ENCODE measurements around the gene SPIRE1. TPM values are rescaled to one million over a fixed set of nuclear protein-coding genes. Genes with fewer than 3 reads are reported as not detected.

SPIRE1 gene
- total and polyA plus RNA-seq, 12 donors = 8.4 to 65.3 (median 47.4) TPM

GRCh38 chr18:12429556-12429955, 228.4 kb downstream of the SPIRE1 start:
- intact Hi-C loops (cut with DNase I) = no loop called here

DNA sequence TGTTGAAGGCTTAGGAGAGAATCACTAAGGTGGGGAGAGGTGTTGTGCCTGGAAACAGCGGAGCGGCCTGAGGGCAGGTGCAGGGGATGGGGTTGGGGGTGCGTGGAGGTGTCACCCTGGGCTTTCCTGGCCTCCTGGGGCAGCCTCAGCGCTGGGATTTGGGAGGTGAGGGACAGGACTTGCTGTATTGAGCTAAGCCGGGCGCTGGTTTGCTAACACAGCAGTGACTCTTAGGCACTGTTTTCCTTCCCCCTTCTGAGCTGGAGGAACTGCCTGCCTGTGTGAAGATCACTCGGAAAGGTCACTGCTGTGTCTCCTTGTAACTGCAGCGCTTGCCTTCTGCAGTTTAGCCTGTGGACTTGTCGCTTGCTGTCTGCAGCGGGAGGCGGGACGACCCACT, 229.0 kb downstream of the SPIRE1 start:
- peaks cover 0 to 37% (median 3%) of the 10 kb centered on the region in 9 donors for H3K36me3 ChIP-seq
- no peak for DNase-seq
- WGBS, 2 donors = 87 to 96% methylated on average over 12 of the region's 12 CpGs
- H3K27me3 ChIP-seq = no peaks in the 10 kb centered on the region
- H3K27ac ChIP-seq = no peak overlapping the region
- no peak overlapping the region for H3K4me3 ChIP-seq
- no peaks in the 10 kb centered on the region for H3K4me1 ChIP-seq
- TF ChIP-seq, protein P1, sequence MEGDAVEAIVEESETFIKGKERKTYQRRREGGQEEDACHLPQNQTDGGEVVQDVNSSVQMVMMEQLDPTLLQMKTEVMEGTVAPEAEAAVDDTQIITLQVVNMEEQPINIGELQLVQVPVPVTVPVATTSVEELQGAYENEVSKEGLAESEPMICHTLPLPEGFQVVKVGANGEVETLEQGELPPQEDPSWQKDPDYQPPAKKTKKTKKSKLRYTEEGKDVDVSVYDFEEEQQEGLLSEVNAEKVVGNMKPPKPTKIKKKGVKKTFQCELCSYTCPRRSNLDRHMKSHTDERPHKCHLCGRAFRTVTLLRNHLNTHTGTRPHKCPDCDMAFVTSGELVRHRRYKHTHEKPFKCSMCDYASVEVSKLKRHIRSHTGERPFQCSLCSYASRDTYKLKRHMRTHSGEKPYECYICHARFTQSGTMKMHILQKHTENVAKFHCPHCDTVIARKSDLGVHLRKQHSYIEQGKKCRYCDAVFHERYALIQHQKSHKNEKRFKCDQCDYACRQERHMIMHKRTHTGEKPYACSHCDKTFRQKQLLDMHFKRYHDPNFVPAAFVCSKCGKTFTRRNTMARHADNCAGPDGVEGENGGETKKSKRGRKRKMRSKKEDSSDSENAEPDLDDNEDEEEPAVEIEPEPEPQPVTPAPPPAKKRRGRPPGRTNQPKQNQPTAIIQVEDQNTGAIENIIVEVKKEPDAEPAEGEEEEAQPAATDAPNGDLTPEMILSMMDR (IDR thresholded peaks at IDR 0.05) = no peak
- H3K9me3 ChIP-seq = peaks cover 0 to 10% (median 0%) of the 10 kb centered on the region in 11 donors
- intact Hi-C loops (cut with DNase I) = no loop called here
- no peak for ATAC-seq

More at GRCh38 chr18:12429556-12429955, 228.4 kb downstream of the SPIRE1 start:
- DNase-seq = no peak
- TF ChIP-seq, protein P1 (IDR thresholded peaks at IDR 0.05) = no peak
- H3K36me3 ChIP-seq = peaks cover 0 to 37% (median 3%) of the 10 kb centered on the region in 9 donors
- no peak for ATAC-seq
- H3K9me3 ChIP-seq = peaks cover 0 to 10% (median 0%) of the 10 kb centered on the region in 11 donors
- WGBS, 2 donors = 94 to 96% methylated on average over 16 of the region's 16 CpGs
- no peaks in the 10 kb centered on the region for H3K27me3 ChIP-seq
- H3K4me1 ChIP-seq = no peaks in the 10 kb centered on the region
- no peak overlapping the region for H3K27ac ChIP-seq
- H3K4me3 ChIP-seq = no peak overlapping the region

- TF ChIP-seq, protein P1 (IDR thresholded peaks at IDR 0.05) = no peak
- Histone ChIP-seq H3K4me1 (no peaks in the 10 kb centered on the region), H3K27ac (no peak overlapping the region), H3K27me3 (no peaks in the 10 kb centered on the region), H3K36me3 (peaks cover 0 to 24% (median 0%) of the 10 kb centered on the region in 9 donors), H3K4me3 (no peak overlapping the region), H3K9me3 (peaks cover 0 to 10% (median 0%) of the 10 kb centered on the region in 11 donors)
- ATAC-seq (no peak), DNase-seq (no peak)
- intact Hi-C loops (cut with DNase I) = no loop called here
- WGBS, 2 donors = 97 to 99% methylated on average over 3 of the region's 3 CpGs
Measured at GRCh38 chr18:12426924-12427323, 231.0 kb downstream of the SPIRE1 start.

GRCh38 chr18:12424252-12424651, 233.7 kb downstream of the SPIRE1 start:
- Histone ChIP-seq H3K4me3 (no peak overlapping the region), H3K27ac (no peak overlapping the region), H3K36me3 (peaks cover 0 to 13% (median 0%) of the 10 kb centered on the region in 9 donors), H3K9me3 (peaks cover 0 to 10% (median 0%) of the 10 kb centered on the region in 11 donors), H3K27me3 (peaks cover 0 to 6% (median 0%) of the 10 kb centered on the region in 7 donors), H3K4me1 (peaks cover 0 to 17% (median 4%) of the 10 kb centered on the region in 9 donors)
- TF ChIP-seq, protein P1 (IDR thresholded peaks at IDR 0.05) = no peak
- no peak for ATAC-seq
- no peak for DNase-seq
- intact Hi-C loops (cut with DNase I) = no loop called here
- WGBS, 2 donors = 85 to 87% methylated on average over 4 of the region's 4 CpGs
